Peyer's patch (tissue), 4 donors: ENCODE measurements around the gene CAND2. TPM values are rescaled to one million over a fixed set of nuclear protein-coding genes. Genes with fewer than 3 reads are reported as not detected.

Source experiments
- DNase-seq, 3 donors: peaks; one replicate each; pipeline ENCODE4 v3.0.0-alpha.2; 2017 to 2019
- H3K27ac ChIP-seq, 4 donors: fragments of 200-600 bp; sonication (generic); one replicate each; pipeline ENCODE4 v1.5.1; 2016 to 2019
- H3K27me3 ChIP-seq, 2 donors: fragments of 200-600 bp; sonication (generic); one replicate each; pipeline ENCODE4 v1.5.1; 2019
- H3K36me3 ChIP-seq, 3 donors: fragments of 200-600 bp; sonication (generic); one replicate each; pipeline ENCODE4 v1.5.1; 2016 to 2019
- H3K4me1 ChIP-seq, 4 donors: fragments of 200-600 bp; sonication (generic); one replicate each; pipeline ENCODE4 v1.5.1; 2016 to 2019
- H3K4me3 ChIP-seq, 4 donors: fragments of 200-600 bp; sonication (generic); 1 replicate in 3 of 4; 2 replicates in 1 of 4; pipeline ENCODE4 v1.5.1; 2016 to 2019; ENCODE audit warnings: mild to moderate bottlenecking in 1 of 4
- H3K9me3 ChIP-seq, 4 donors: fragments of 200-600 bp; sonication (generic); one replicate each; pipeline ENCODE4 v1.5.1; 2016 to 2019; ENCODE audit warnings: mild to moderate bottlenecking in 1 of 4
- CTCF ChIP-seq, 6 experiments: fragments of 450-650 bp in 4 of 6; fragments of 200-600 bp in 2 of 6; sonication (generic) in 1 of 6; IDR thresholded peaks; one replicate each; pipeline ENCODE4 v1.5.1; 2017 to 2019; ENCODE audit warnings: antibody characterized with exemption in 6 of 6, mild to moderate bottlenecking in 3 of 6, moderate library complexity in 1 of 6
- POLR2A ChIP-seq, 2 donors: fragments of 450-650 bp; IDR thresholded peaks; one replicate each; pipeline ENCODE4 v1.5.1; 2017; ENCODE audit warnings: antibody characterized with exemption in 2 of 2, mild to moderate bottlenecking in 2 of 2, moderate library complexity in 2 of 2
- total RNA-seq, 4 donors: library from RNA; depleted of rRNA; stranded (reverse); fragments of >200 nt; gene quantifications; one replicate each; pipeline ENCODE4 v1.1.0, GENCODE V29; 2016

The CAND2 gene
- total RNA-seq, 4 donors from 2014 or later, result 1.4 to 4.1 (median 2.1) TPM

GRCh38 chr3:12764171-12764776 is 32.2 kb upstream of the CAND2 start:
- no peak overlapping the region for H3K27ac ChIP-seq
- no peaks in the 10 kb centered on the region for H3K9me3 ChIP-seq
- no peaks in the 10 kb centered on the region for H3K36me3 ChIP-seq
- no peak overlapping the region for H3K4me3 ChIP-seq
- H3K27me3 ChIP-seq, result no peaks in the 10 kb centered on the region
- no peak for DNase-seq
- TF ChIP-seq POLR2A (IDR thresholded peaks at IDR 0.05), result no peak
- no peak for TF ChIP-seq CTCF (IDR thresholded peaks at IDR 0.05)
- no peaks in the 10 kb centered on the region for H3K4me1 ChIP-seq

GRCh38 chr3:12766541-12766940 is 29.9 kb upstream of the CAND2 start:
- H3K36me3 ChIP-seq, result no peaks in the 10 kb centered on the region
- no peaks in the 10 kb centered on the region for H3K9me3 ChIP-seq
- no peaks in the 10 kb centered on the region for H3K4me1 ChIP-seq
- H3K4me3 ChIP-seq, result no peak overlapping the region
- TF ChIP-seq CTCF (IDR thresholded peaks at IDR 0.05) (no peak), POLR2A (IDR thresholded peaks at IDR 0.05) (no peak)
- no peak for DNase-seq
- H3K27ac ChIP-seq, result no peak overlapping the region
- H3K27me3 ChIP-seq, result no peaks in the 10 kb centered on the region

- DNase-seq, result no peak
- Histone ChIP-seq H3K36me3 (no peaks in the 10 kb centered on the region), H3K4me1 (no peaks in the 10 kb centered on the region), H3K27me3 (no peaks in the 10 kb centered on the region), H3K27ac (no peak overlapping the region), H3K9me3 (no peaks in the 10 kb centered on the region), H3K4me3 (no peak overlapping the region)
- TF ChIP-seq POLR2A (IDR thresholded peaks at IDR 0.05) (no peak), CTCF (IDR thresholded peaks at IDR 0.05) (no peak)
Observed at GRCh38 chr3:12768579-12769527, 27.6 kb upstream of the CAND2 start.

GRCh38 chr3:12769761-12770160 is 26.7 kb upstream of the CAND2 start:
- Histone ChIP-seq H3K4me3 (no peak overlapping the region), H3K27ac (no peak overlapping the region), H3K27me3 (no peaks in the 10 kb centered on the region), H3K36me3 (no peaks in the 10 kb centered on the region), H3K4me1 (no peaks in the 10 kb centered on the region), H3K9me3 (no peaks in the 10 kb centered on the region)
- no peak for TF ChIP-seq POLR2A (IDR thresholded peaks at IDR 0.05)
- TF ChIP-seq CTCF (IDR thresholded peaks at IDR 0.05), result no peak
- DNase-seq, result no peak

GRCh38 chr3:12771236-12771635 is 25.2 kb upstream of the CAND2 start:
- Histone ChIP-seq H3K27ac (no peak overlapping the region), H3K27me3 (no peaks in the 10 kb centered on the region), H3K36me3 (no peaks in the 10 kb centered on the region), H3K4me3 (no peak overlapping the region), H3K9me3 (no peaks in the 10 kb centered on the region), H3K4me1 (no peaks in the 10 kb centered on the region)
- DNase-seq, result no peak
- TF ChIP-seq POLR2A (IDR thresholded peaks at IDR 0.05), result no peak
- TF ChIP-seq CTCF (IDR thresholded peaks at IDR 0.05), result no peak
